ENCODE results near the gene CFHR5.
"Not testable (repeated sequence)": the region's sequence is repeated elsewhere in the genome, so short reads cannot be mapped to it uniquely, and the experiment has no call there.

CFHR5 gene

GRCh38 chr1:197017558-197018146 is 40.3 kb downstream of the CFHR5 start:
- no peak for DNase-seq (ENCODE audit: low read depth)

GRCh38 chr1:197021716-197022115 is 44.4 kb downstream of the CFHR5 start:
- no peak for DNase-seq (ENCODE audit: low read depth)

- no peak for DNase-seq (ENCODE audit: low read depth)
Measured at GRCh38 chr1:197024460-197024859, 47.1 kb downstream of the CFHR5 start.

- DNase-seq (ENCODE audit: low read depth): no peak
Measured at GRCh38 chr1:197027359-197027758, 50.0 kb downstream of the CFHR5 start.

GRCh38 chr1:197029749-197030148 is 52.4 kb downstream of the CFHR5 start:
- DNase-seq (ENCODE audit: low read depth): no peak

GRCh38 chr1:197034631-197035339 is 57.4 kb downstream of the CFHR5 start:
- DNase-seq (ENCODE audit: low read depth): not testable (repeated sequence)

- DNase-seq (ENCODE audit: low read depth): no peak
Measured at GRCh38 chr1:197036861-197037260, 59.5 kb downstream of the CFHR5 start.

- no peak for DNase-seq (ENCODE audit: low read depth)
Measured at GRCh38 chr1:197041486-197042353, 64.4 kb downstream of the CFHR5 start.

GRCh38 chr1:197042676-197043341 is 65.5 kb downstream of the CFHR5 start:
- no peak for DNase-seq (ENCODE audit: low read depth)

GRCh38 chr1:197049100-197049499 is 71.7 kb downstream of the CFHR5 start:
- DNase-seq (ENCODE audit: low read depth): no peak
